ENCODE results near the gene LIMCH1. TPM values are rescaled to one million over a fixed set of nuclear protein-coding genes. Genes with fewer than 3 reads are reported as not detected.

The LIMCH1 gene
- total RNA-seq, 3 donors from 2014 or later (not counting 1 experiment from before 2014, with no cell fraction given), result 0.05 TPM; not detected in 2

DNA sequence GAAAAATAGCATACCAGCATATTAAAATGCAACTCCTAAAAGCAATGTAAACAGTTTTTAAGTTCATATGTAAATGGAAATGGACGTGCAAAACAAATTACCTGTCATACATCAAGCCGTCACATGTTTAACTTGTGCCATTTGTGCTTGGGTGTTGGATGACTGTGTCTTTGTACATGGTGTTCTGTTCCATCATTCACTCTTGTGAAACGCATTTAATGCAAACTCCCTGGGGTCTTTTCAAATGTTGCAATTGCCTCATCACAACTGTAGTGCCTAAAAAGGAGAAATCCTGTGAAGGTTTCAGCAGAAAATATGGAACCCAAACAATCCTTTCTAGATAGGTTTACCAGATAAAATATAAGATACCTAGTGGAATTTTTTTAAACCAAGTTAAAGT lies 158.2 kb downstream of the LIMCH1 start:
- no peak for DNase-seq
- Histone ChIP-seq H3K4me1 (ENCODE audit: control insufficient read depth, insufficient read depth, low read length) (no peaks in the 10 kb centered on the region), H3K27me3 (ENCODE audit: control insufficient read depth, insufficient read depth, low read length) (no peaks in the 10 kb centered on the region), H3K36me3 (ENCODE audit: control insufficient read depth, insufficient read depth, low read length) (no peaks in the 10 kb centered on the region), H3K9me3 (ENCODE audit: control insufficient read depth, insufficient read depth, low read length) (no peaks in the 10 kb centered on the region), H3K4me3 (ENCODE audit: low read length) (no peak overlapping the region), H3K27ac (ENCODE audit: low read length) (no peak overlapping the region)
- TF ChIP-seq CTCF (IDR thresholded peaks at IDR 0.05), result no peak
- Mint-ChIP-seq H3K36me3 (no peaks in the 10 kb centered on the region), H3K4me1 (no peaks in the 10 kb centered on the region), H3K9me3 (no peaks in the 10 kb centered on the region), H3K27ac (no peak overlapping the region), H3K27me3 (ENCODE audit: low read depth in 2 of 2) (no peaks in the 10 kb centered on the region), H3K4me3 (no peak overlapping the region)
- no peak for ATAC-seq
- WGBS (ENCODE audit: insufficient coverage), result 91% methylated on average over 1 of the region's 3 CpGs
- intact Hi-C loops (cut with micrococcal nuclease), result no loop called here

GRCh38 chr4:41696763-41697162 lies 158.8 kb downstream of the LIMCH1 start:
- no peaks in the 10 kb centered on the region for H3K9me3 Mint-ChIP-seq
- DNase-seq, result no peak
- intact Hi-C loops (cut with micrococcal nuclease), result no loop called here
- H3K36me3 Mint-ChIP-seq, result no peaks in the 10 kb centered on the region
- H3K27ac ChIP-seq (ENCODE audit: low read length), result no peak overlapping the region
- H3K4me1 Mint-ChIP-seq, result no peaks in the 10 kb centered on the region
- no peak overlapping the region for H3K27ac Mint-ChIP-seq
- ATAC-seq, result no peak
- WGBS (ENCODE audit: insufficient coverage), result 80% methylated on average over 4 of the region's 4 CpGs
- TF ChIP-seq CTCF (IDR thresholded peaks at IDR 0.05), result no peak
- no peaks in the 10 kb centered on the region for H3K27me3 ChIP-seq (ENCODE audit: control insufficient read depth, insufficient read depth, low read length)
- no peaks in the 10 kb centered on the region for H3K36me3 ChIP-seq (ENCODE audit: control insufficient read depth, insufficient read depth, low read length)
- no peak overlapping the region for H3K4me3 Mint-ChIP-seq
- no peaks in the 10 kb centered on the region for H3K27me3 Mint-ChIP-seq (ENCODE audit: low read depth in 2 of 2)
- H3K4me3 ChIP-seq (ENCODE audit: low read length), result no peak overlapping the region
- no peaks in the 10 kb centered on the region for H3K9me3 ChIP-seq (ENCODE audit: control insufficient read depth, insufficient read depth, low read length)
- no peaks in the 10 kb centered on the region for H3K4me1 ChIP-seq (ENCODE audit: control insufficient read depth, insufficient read depth, low read length)

GRCh38 chr4:41701983-41702382 lies 164.0 kb downstream of the LIMCH1 start:
- Histone ChIP-seq H3K4me1 (ENCODE audit: control insufficient read depth, insufficient read depth, low read length) (no peaks in the 10 kb centered on the region), H3K27me3 (ENCODE audit: control insufficient read depth, insufficient read depth, low read length) (no peaks in the 10 kb centered on the region), H3K4me3 (ENCODE audit: low read length) (no peak overlapping the region), H3K36me3 (ENCODE audit: control insufficient read depth, insufficient read depth, low read length) (no peaks in the 10 kb centered on the region), H3K9me3 (ENCODE audit: control insufficient read depth, insufficient read depth, low read length) (no peaks in the 10 kb centered on the region), H3K27ac (ENCODE audit: low read length) (no peak overlapping the region)
- H3K36me3 Mint-ChIP-seq, result no peaks in the 10 kb centered on the region
- WGBS (ENCODE audit: insufficient coverage), result 84% methylated on average over 3 of the region's 3 CpGs
- H3K9me3 Mint-ChIP-seq, result peaks cover 0 to 4% of the 10 kb centered on the region in 2 donors
- H3K4me1 Mint-ChIP-seq, result no peaks in the 10 kb centered on the region
- ATAC-seq (no peak), DNase-seq (no peak)
- H3K4me3 Mint-ChIP-seq, result no peak overlapping the region
- no peak for TF ChIP-seq CTCF (IDR thresholded peaks at IDR 0.05)
- H3K27me3 Mint-ChIP-seq (ENCODE audit: low read depth in 2 of 2), result peaks cover 0 to 2% of the 10 kb centered on the region in 2 donors
- no peak overlapping the region for H3K27ac Mint-ChIP-seq
- intact Hi-C loops (cut with micrococcal nuclease), result no loop called here

DNA sequence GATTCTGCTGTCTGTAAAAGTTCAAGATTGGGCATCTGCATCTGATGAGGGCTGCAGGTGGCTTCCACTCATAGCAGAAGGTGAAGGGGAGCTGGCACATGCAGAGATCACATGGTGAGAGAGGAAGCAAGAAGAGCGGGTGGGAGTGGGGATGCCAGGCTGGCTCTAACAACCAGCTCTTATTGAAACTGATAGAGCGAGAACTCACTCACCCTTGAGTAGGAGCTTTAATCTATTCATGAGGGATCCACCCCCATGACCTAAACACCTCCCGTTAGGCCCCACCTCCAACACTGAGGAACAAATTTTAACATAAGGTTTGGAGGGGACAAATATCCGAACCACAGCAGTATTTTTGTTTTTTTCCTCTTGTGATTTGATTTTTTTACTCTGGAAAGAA lies 164.8 kb downstream of the LIMCH1 start:
- intact Hi-C loops (cut with micrococcal nuclease), result no loop called here
- peaks cover 0 to 2% of the 10 kb centered on the region in 2 donors for H3K27me3 Mint-ChIP-seq (ENCODE audit: low read depth in 2 of 2)
- no peak overlapping the region for H3K4me3 Mint-ChIP-seq
- Histone ChIP-seq H3K27me3 (ENCODE audit: control insufficient read depth, insufficient read depth, low read length) (no peaks in the 10 kb centered on the region), H3K4me1 (ENCODE audit: control insufficient read depth, insufficient read depth, low read length) (no peaks in the 10 kb centered on the region), H3K9me3 (ENCODE audit: control insufficient read depth, insufficient read depth, low read length) (no peaks in the 10 kb centered on the region), H3K27ac (ENCODE audit: low read length) (no peak overlapping the region), H3K36me3 (ENCODE audit: control insufficient read depth, insufficient read depth, low read length) (no peaks in the 10 kb centered on the region), H3K4me3 (ENCODE audit: low read length) (no peak overlapping the region)
- no peak for ATAC-seq
- no peak for TF ChIP-seq CTCF (IDR thresholded peaks at IDR 0.05)
- WGBS (ENCODE audit: insufficient coverage), result 81% methylated on average over 2 of the region's 4 CpGs
- H3K27ac Mint-ChIP-seq, result no peak overlapping the region
- no peak for DNase-seq
- H3K36me3 Mint-ChIP-seq, result no peaks in the 10 kb centered on the region
- H3K4me1 Mint-ChIP-seq, result no peaks in the 10 kb centered on the region
- H3K9me3 Mint-ChIP-seq, result peaks cover 0 to 4% of the 10 kb centered on the region in 2 donors
